Effector memory CD8-positive, alpha-beta T cell (primary cell): ENCODE results near the gene TRAP1.

Source experiments
- ATAC-seq: fragments of 150-1000 bp; cut with Tn5 transposase; replicated peaks from 2 replicates; pipeline ENCODE4 v1.10.0; 2021; ENCODE audit warnings: mild to moderate bottlenecking, moderate library complexity
- DNase-seq, 3 experiments: peaks; one replicate each; pipeline ENCODE4 v3.0.0; 2021
- H3K27ac Mint-ChIP-seq, 2 donors: one replicate each; pipeline ENCODE4 v1.8.0; 2022; ENCODE audit warnings: mild to moderate bottlenecking in 2 of 2, mixed read lengths in 2 of 2, moderate library complexity in 2 of 2
- H3K27me3 Mint-ChIP-seq, 2 donors: one replicate each; pipeline ENCODE4 v1.8.0; 2022; ENCODE audit warnings: mixed read lengths in 2 of 2
- H3K36me3 Mint-ChIP-seq: one replicate; pipeline ENCODE4 v1.8.0; 2022; ENCODE audit warnings: mild to moderate bottlenecking, moderate library complexity, mixed read lengths; ENCODE audit not compliant: insufficient read depth
- H3K4me1 Mint-ChIP-seq, 2 donors: one replicate each; pipeline ENCODE4 v1.8.0; 2022; ENCODE audit warnings: low read depth in 2 of 2, mixed read lengths in 2 of 2
- H3K4me3 Mint-ChIP-seq, 2 donors: one replicate each; pipeline ENCODE4 v1.8.0; 2022; ENCODE audit warnings: mild to moderate bottlenecking in 2 of 2, mixed read lengths in 2 of 2, moderate library complexity in 2 of 2
- H3K9me3 Mint-ChIP-seq, 2 donors: one replicate each; pipeline ENCODE4 v1.8.0; 2022; ENCODE audit warnings: mixed read lengths in 2 of 2

TRAP1 gene

GRCh38 chr16:3640632-3641501 lies 76.5 kb downstream of the TRAP1 start:
- Mint-ChIP-seq H3K4me3 (no peak overlapping the region), H3K27me3 (no peaks in the 10 kb centered on the region), H3K36me3 (peaks cover 16% of the 10 kb centered on the region), H3K27ac (peak overlapping the region; percentile 29 to 38), H3K9me3 (no peaks in the 10 kb centered on the region), H3K4me1 (peaks cover 16 to 32% of the 10 kb centered on the region in 2 donors)
- ATAC-seq, result no peak
- DNase-seq, result no peak

GRCh38 chr16:3640207-3640606 lies 77.1 kb downstream of the TRAP1 start:
- H3K27ac Mint-ChIP-seq, result no peak overlapping the region
- no peaks in the 10 kb centered on the region for H3K9me3 Mint-ChIP-seq
- DNase-seq (no peak), ATAC-seq (no peak)
- H3K27me3 Mint-ChIP-seq, result no peaks in the 10 kb centered on the region
- peaks cover 16% of the 10 kb centered on the region for H3K36me3 Mint-ChIP-seq
- H3K4me1 Mint-ChIP-seq, result peaks cover 16 to 34% of the 10 kb centered on the region in 2 donors
- H3K4me3 Mint-ChIP-seq, result no peak overlapping the region

- Mint-ChIP-seq H3K4me3 (no peak overlapping the region), H3K4me1 (peaks cover 16 to 34% of the 10 kb centered on the region in 2 donors), H3K36me3 (peaks cover 10% of the 10 kb centered on the region), H3K27me3 (no peaks in the 10 kb centered on the region), H3K27ac (no peak overlapping the region), H3K9me3 (no peaks in the 10 kb centered on the region)
- ATAC-seq, result no peak
- DNase-seq, result no peak
Measured at GRCh38 chr16:3638916-3639644, 78.2 kb downstream of the TRAP1 start.

- peak in 1 of 3 experiments; percentile 11 for DNase-seq
Measured at GRCh38 chr16:3637371-3637923, 79.9 kb downstream of the TRAP1 start.

GRCh38 chr16:3625911-3626732 lies 91.2 kb downstream of the TRAP1 start:
- Mint-ChIP-seq H3K36me3 (peaks cover 5% of the 10 kb centered on the region), H3K4me3 (peak overlapping the region; percentile 34), H3K27ac (peak overlapping the region; percentile 53 to 85), H3K4me1 (peaks cover 13 to 28% of the 10 kb centered on the region in 2 donors), H3K27me3 (no peaks in the 10 kb centered on the region), H3K9me3 (no peaks in the 10 kb centered on the region)
- DNase-seq (no peak), ATAC-seq (peak; percentile 93)

More at GRCh38 chr16:3637371-3637923, 79.9 kb downstream of the TRAP1 start:
- ATAC-seq, result no peak
- H3K36me3 Mint-ChIP-seq, result peaks cover 2% of the 10 kb centered on the region
- H3K27ac Mint-ChIP-seq, result peak overlapping the region; percentile 4 to 28
- peaks cover 16 to 34% of the 10 kb centered on the region in 2 donors for H3K4me1 Mint-ChIP-seq
- no peak overlapping the region for H3K4me3 Mint-ChIP-seq
- H3K9me3 Mint-ChIP-seq, result no peaks in the 10 kb centered on the region
- H3K27me3 Mint-ChIP-seq, result no peaks in the 10 kb centered on the region

GRCh38 chr16:3625331-3625730 lies 92.0 kb downstream of the TRAP1 start:
- peaks cover 5% of the 10 kb centered on the region for H3K36me3 Mint-ChIP-seq
- H3K27me3 Mint-ChIP-seq, result no peaks in the 10 kb centered on the region
- no peak for DNase-seq
- H3K4me1 Mint-ChIP-seq, result peaks cover 13 to 28% of the 10 kb centered on the region in 2 donors
- H3K9me3 Mint-ChIP-seq, result no peaks in the 10 kb centered on the region
- H3K4me3 Mint-ChIP-seq, result no peak overlapping the region
- peak overlapping the region; percentile 53 to 85 for H3K27ac Mint-ChIP-seq
- no peak for ATAC-seq

GRCh38 chr16:3623642-3624041 lies 93.7 kb downstream of the TRAP1 start:
- no peak overlapping the region for H3K4me3 Mint-ChIP-seq

GRCh38 chr16:3618769-3619141 lies 98.6 kb downstream of the TRAP1 start:
- Mint-ChIP-seq H3K36me3 (peaks cover 12% of the 10 kb centered on the region), H3K4me3 (no peak overlapping the region), H3K9me3 (no peaks in the 10 kb centered on the region), H3K27me3 (no peaks in the 10 kb centered on the region), H3K4me1 (peaks cover 11 to 20% of the 10 kb centered on the region in 2 donors), H3K27ac (peak overlapping the region in 1 of 2 donors; percentile 20)
- no peak for ATAC-seq
- DNase-seq, result no peak

More at GRCh38 chr16:3623642-3624041, 93.7 kb downstream of the TRAP1 start:
- Mint-ChIP-seq H3K9me3 (no peaks in the 10 kb centered on the region), H3K4me1 (peaks cover 13 to 21% of the 10 kb centered on the region in 2 donors), H3K36me3 (peaks cover 5% of the 10 kb centered on the region), H3K27ac (no peak overlapping the region), H3K27me3 (no peaks in the 10 kb centered on the region)
- no peak for ATAC-seq
- DNase-seq, result no peak

- H3K4me1 Mint-ChIP-seq, result peaks cover 28 to 44% of the 10 kb centered on the region in 2 donors
Measured at GRCh38 chr16:3612510-3613466, 104.5 kb downstream of the TRAP1 start.

GRCh38 chr16:3611146-3611975 lies 106.0 kb downstream of the TRAP1 start, which contains the start of gene SLX4:
SLX4 (minus strand) TSS chr16:3611606; CDS start chr16:3608964, 2,642 bp downstream.
- Mint-ChIP-seq H3K4me3 (peak within 1 kb of the TSS; percentile 95 to 97), H3K27ac (peak within 1 kb of the TSS; percentile 95 to 97), H3K27me3 (no peaks in the 10 kb centered on the region), H3K9me3 (no peaks in the 10 kb centered on the region), H3K4me1 (peaks cover 29 to 48% of the 10 kb centered on the region in 2 donors), H3K36me3 (peaks cover 19% of the 10 kb centered on the region)
- DNase-seq, result peak; percentile 88 to 93 (median 89)
- peak; percentile 90 for ATAC-seq

More at GRCh38 chr16:3612510-3613466, 104.5 kb downstream of the TRAP1 start:
- H3K36me3 Mint-ChIP-seq, result peaks cover 23% of the 10 kb centered on the region
- DNase-seq (no peak), ATAC-seq (no peak)
- H3K27me3 Mint-ChIP-seq, result no peaks in the 10 kb centered on the region
- peak overlapping the region; percentile 95 to 97 for H3K27ac Mint-ChIP-seq
- H3K9me3 Mint-ChIP-seq, result no peaks in the 10 kb centered on the region
- peak overlapping the region; percentile 95 to 97 for H3K4me3 Mint-ChIP-seq

- ATAC-seq, result peak; percentile 0
- H3K4me3 Mint-ChIP-seq, result peak overlapping the region; percentile 95 to 97
- peaks cover 20% of the 10 kb centered on the region for H3K36me3 Mint-ChIP-seq
- H3K4me1 Mint-ChIP-seq, result peaks cover 30 to 48% of the 10 kb centered on the region in 2 donors
- no peak for DNase-seq
- H3K27me3 Mint-ChIP-seq, result no peaks in the 10 kb centered on the region
- H3K9me3 Mint-ChIP-seq, result no peaks in the 10 kb centered on the region
- H3K27ac Mint-ChIP-seq, result peak overlapping the region; percentile 95 to 97
Measured at GRCh38 chr16:3610698-3611145, 106.6 kb downstream of the TRAP1 start.
